ENCODE data around the gene RAET1G.

GRCh38 chr6:149924206-149924932, 1.4 kb upstream of the RAET1G start:
- TF ChIP-seq ZNF274 (IDR thresholded peaks at IDR 0.05; ENCODE audit: low read depth, low read length) (no peak), SUZ12 (IDR thresholded peaks at IDR 0.05; ENCODE audit: extremely low read depth, insufficient read depth, insufficient read length) (no peak)
